Ramos (cell line): Measurements from ENCODE around the gene CTDP1.
"Not testable (repeated sequence)": the region's sequence is repeated elsewhere in the genome, so short reads cannot be mapped to it uniquely, and the experiment has no call there.

Source experiments
- in situ Hi-C: fragments of 300-500 bp; cut with MboI; formaldehyde crosslinking; loops from one replicate; pipeline ENCODE4 v1.14.3; 2022; ENCODE audit warnings: low sequenced_read_pairs; ENCODE audit not compliant: unreplicated experiment

Gene CTDP1

GRCh38 chr18:79681484-79682387, 2.1 kb downstream of the CTDP1 start:
- in situ Hi-C loops = no loop called here

- in situ Hi-C loops = no loop called here
These were observed 2.9 kb downstream of the CTDP1 start for GRCh38 chr18:79682481-79682880.

GRCh38 chr18:79682894-79683625, 3.5 kb downstream of the CTDP1 start:
- in situ Hi-C loops = no loop called here

- in situ Hi-C loops = no loop called here
These were observed 4.2 kb downstream of the CTDP1 start for GRCh38 chr18:79683626-79684282.

- in situ Hi-C loops = no loop called here
These were observed 4.7 kb downstream of the CTDP1 start for GRCh38 chr18:79684283-79684631.

GRCh38 chr18:79684787-79685186, 5.2 kb downstream of the CTDP1 start:
- in situ Hi-C loops = no loop called here

- in situ Hi-C loops = no loop called here
These were observed 5.7 kb downstream of the CTDP1 start for GRCh38 chr18:79685281-79685680.

- in situ Hi-C loops = no loop called here
These were observed 6.4 kb downstream of the CTDP1 start for GRCh38 chr18:79685971-79686370.

- in situ Hi-C loops = no loop called here
These were observed 8.2 kb downstream of the CTDP1 start for GRCh38 chr18:79687806-79688205.

GRCh38 chr18:79690071-79690470, 10.5 kb downstream of the CTDP1 start:
- in situ Hi-C loops = no loop called here

- in situ Hi-C loops = no loop called here
These were observed 11.2 kb downstream of the CTDP1 start for GRCh38 chr18:79690586-79691482.

- in situ Hi-C loops = no loop called here
These were observed 12.5 kb downstream of the CTDP1 start for GRCh38 chr18:79692056-79692455.

GRCh38 chr18:79692886-79693285, 13.3 kb downstream of the CTDP1 start:
- in situ Hi-C loops = no loop called here

GRCh38 chr18:79693561-79694205, 14.1 kb downstream of the CTDP1 start:
- in situ Hi-C loops = no loop called here

GRCh38 chr18:79694206-79694894, 14.7 kb downstream of the CTDP1 start:
- in situ Hi-C loops = not testable (repeated sequence)

- in situ Hi-C loops = no loop called here
These were observed 15.3 kb downstream of the CTDP1 start for GRCh38 chr18:79694895-79695213.

- in situ Hi-C loops = no loop called here
These were observed 15.7 kb downstream of the CTDP1 start for GRCh38 chr18:79695269-79695668.

GRCh38 chr18:79695856-79696850, 16.6 kb downstream of the CTDP1 start:
- in situ Hi-C loops = no loop called here
